A549 (cell line): ENCODE data around the gene ANKRD2. TPM values are rescaled to one million over a fixed set of nuclear protein-coding genes. Genes with fewer than 3 reads are reported as not detected.
A peak's percentile ranks its signal among the peaks of the same experiment; 100 is the strongest.

Experiments used
- ATAC-seq, 2 experiments: fragments of 200-7000 bp in 1 of 2; fragments of >200 bp in 1 of 2; cut with Nextera tagmentation in 1 of 2; cut with Tn5 transposase in 1 of 2; 3 replicates each; pipeline versions ENCODE4 v1.8.0 to v1.9.1; 2018 to 2020; ENCODE audit warnings: mild to moderate bottlenecking in 1 of 2, moderate library complexity in 1 of 2
- CTCF ChIA-PET: fragments of 300-600 bp; sonication (Branson Sonifier 250); formaldehyde crosslinking; extraction: SDS; loops from one replicate; lab custom pipeline; 2021; ENCODE audit warnings: antibody characterized with exemption, inconsistent platforms; lab: Yijun Ruan, JAX
- POLR2A ChIA-PET: fragments of 350-600 bp; formaldehyde crosslinking; extraction: SDS; loops from one replicate; lab custom pipeline; 2021; ENCODE audit warnings: antibody characterized with exemption, inconsistent platforms; lab: Yijun Ruan, JAX
- DNase-seq, 2 experiments: peaks; one replicate each; pipeline versions ENCODE4 v3.0.0 to v3.0.0-alpha.2; 2011 to 2016; ENCODE audit warnings: low read depth in 1 of 2, low spot score in 1 of 2
- FAIRE-seq: peaks from 2 replicates; lab custom pipeline; 2011; peaks lifted over from hg19 to GRCh38; lab: Jason Lieb, UNC
- H3K27ac ChIP-seq, 2 experiments: fragments of >200 bp; sonication (Bioruptor Twin); formaldehyde crosslinking; 3 replicates each; pipeline ENCODE4 v1.5.1; 2016 to 2017
- H3K4me1 ChIP-seq: fragments of >200 bp; sonication (Bioruptor Twin); formaldehyde crosslinking; 3 replicates; pipeline ENCODE4 v1.6.1; 2016
- H3K4me2 ChIP-seq: fragments of >200 bp; sonication (Bioruptor Twin); formaldehyde crosslinking; 3 replicates; pipeline ENCODE4 v1.6.1; 2016
- H3K4me3 ChIP-seq: fragments of >200 bp; sonication (Bioruptor Twin); formaldehyde crosslinking; 3 replicates; pipeline ENCODE4 v1.5.1; 2016
- H3K9me3 ChIP-seq: fragments of >200 bp; sonication (Bioruptor Twin); formaldehyde crosslinking; 3 replicates; pipeline ENCODE4 v1.6.1; 2016
- CHD2 ChIP-seq: fragments of 150-350 bp; IDR thresholded peaks from 2 replicates; pipeline ENCODE4 v1.6.1; 2014; ENCODE audit warnings: low read length; ENCODE audit not compliant: partially characterized antibody
- EHMT2 ChIP-seq: fragments of 200-600 bp; sonication (generic); IDR thresholded peaks from 2 replicates; pipeline ENCODE4 v1.6.1; 2016; ENCODE audit warnings: antibody characterized with exemption, low read depth, mild to moderate bottlenecking, moderate library complexity
- ESRRA ChIP-seq: fragments of 150-350 bp; IDR thresholded peaks from 2 replicates; pipeline ENCODE4 v1.6.1; 2014; ENCODE audit warnings: mild to moderate bottlenecking, low read length, borderline replicate concordance
- FOXS1 ChIP-seq: fragments of 250-450 bp; sonication (Bioruptor Pico); IDR thresholded peaks from 2 replicates; pipeline ENCODE4 v1.5.0; 2020; ENCODE audit warnings: mild to moderate bottlenecking, moderate library complexity
- JUN ChIP-seq, 2 experiments: fragments of >200 bp; sonication (Bioruptor Twin); formaldehyde crosslinking; IDR thresholded peaks; 2 replicates in 1 of 2; 3 replicates in 1 of 2; pipeline ENCODE4 v1.6.1; 2016 to 2017
- KDM5A ChIP-seq: fragments of 200-600 bp; sonication (generic); IDR thresholded peaks from 2 replicates; pipeline ENCODE4 v1.6.1; 2016; ENCODE audit warnings: antibody characterized with exemption, mild to moderate bottlenecking
- MAFK ChIP-seq: fragments of 450-650 bp; IDR thresholded peaks from 2 replicates; pipeline ENCODE4 v1.6.1; 2014; ENCODE audit not compliant: partially characterized antibody
- NFE2L2 ChIP-seq: fragments of 150-350 bp; conservative IDR thresholded peaks from 2 replicates; pipeline ENCODE4 v1.6.1; 2014; ENCODE audit warnings: low read length
- NPAS2 ChIP-seq: fragments of 250-450 bp; sonication (Bioruptor Pico); IDR thresholded peaks from 2 replicates; pipeline ENCODE4 v1.8.0; 2022; ENCODE audit warnings: mild to moderate bottlenecking, moderate library complexity, borderline replicate concordance
- PHF8 ChIP-seq: fragments of 200-600 bp; sonication (generic); IDR thresholded peaks from 2 replicates; pipeline ENCODE4 v1.6.1; 2016; ENCODE audit warnings: low read depth, mild to moderate bottlenecking, antibody characterized with exemption, moderate library complexity, borderline replicate concordance
- RCOR1 ChIP-seq: fragments of 150-350 bp; IDR thresholded peaks from 2 replicates; pipeline ENCODE4 v1.6.1; 2014; ENCODE audit warnings: antibody characterized with exemption, low read length, low read depth
- RFX5 ChIP-seq: fragments of 450-650 bp; IDR thresholded peaks from 2 replicates; pipeline ENCODE4 v1.7.1; 2014; ENCODE audit warnings: antibody characterized with exemption, mild to moderate bottlenecking, moderate library complexity
- SREBF2 ChIP-seq: fragments of 450-650 bp; IDR thresholded peaks from 2 replicates; pipeline ENCODE4 v1.6.1; 2014; ENCODE audit warnings: mild to moderate bottlenecking, moderate library complexity
- TP53 ChIP-seq: fragments of 250-450 bp; sonication (Bioruptor Pico); IDR thresholded peaks from 2 replicates; pipeline ENCODE4 v1.5.0; 2021; ENCODE audit warnings: mild to moderate bottlenecking, moderate library complexity
- WGBS: methylation state at CpG from one replicate; pipeline ENCODE4 v1.1.6; 2017; ENCODE audit errors: missing lambda C conversion rate; 5-methylcytosine and 5-hydroxymethylcytosine counted together
- polyA plus RNA-seq, 4 experiments: library from polyadenylated mRNA; depleted of rRNA in 3 of 4; stranded (reverse); fragments of >200 nt; fragmentation: RNase III in 1 of 4; extraction: RNeasy Plus Mini Kit Qiagen cat#74134 plus additional on column Dnase treatment in 1 of 4; gene quantifications; 2 replicates in 3 of 4; 3 replicates in 1 of 4; pipeline ENCODE4 v1.2.3, GENCODE V29; 2011 to 2017
- TF ChIP-seq, protein P1 (sequence below): fragments of 200-600 bp; sonication (generic); IDR thresholded peaks from 2 replicates; pipeline ENCODE4 v1.6.1; 2016; ENCODE audit warnings: antibody characterized with exemption, mild to moderate bottlenecking, moderate library complexity
- TF ChIP-seq, protein P2 (sequence below): fragments of 150-350 bp; IDR thresholded peaks from 2 replicates; pipeline ENCODE4 v1.6.1; 2014; ENCODE audit warnings: low read depth, mild to moderate bottlenecking, low read length
- TF ChIP-seq, protein P3 (sequence below): IDR thresholded peaks from 2 replicates; pipeline ENCODE4 v1.6.1; 2012
- TF ChIP-seq, protein P4 (sequence below): fragments of 450-650 bp; IDR thresholded peaks from 2 replicates; pipeline ENCODE4 v1.6.1; 2014; ENCODE audit warnings: antibody characterized with exemption
- TF ChIP-seq, protein P5 (sequence below): fragments of 250-450 bp; sonication (Bioruptor Pico); IDR thresholded peaks from 2 replicates; pipeline ENCODE4 v1.5.0; 2021; ENCODE audit warnings: mild to moderate bottlenecking, moderate library complexity, borderline replicate concordance

The ANKRD2 gene
- polyA plus RNA-seq, 2 of the 4 experiments (the other 2 are of a cell fraction), result 1.5 to 4.7 TPM

DNA sequence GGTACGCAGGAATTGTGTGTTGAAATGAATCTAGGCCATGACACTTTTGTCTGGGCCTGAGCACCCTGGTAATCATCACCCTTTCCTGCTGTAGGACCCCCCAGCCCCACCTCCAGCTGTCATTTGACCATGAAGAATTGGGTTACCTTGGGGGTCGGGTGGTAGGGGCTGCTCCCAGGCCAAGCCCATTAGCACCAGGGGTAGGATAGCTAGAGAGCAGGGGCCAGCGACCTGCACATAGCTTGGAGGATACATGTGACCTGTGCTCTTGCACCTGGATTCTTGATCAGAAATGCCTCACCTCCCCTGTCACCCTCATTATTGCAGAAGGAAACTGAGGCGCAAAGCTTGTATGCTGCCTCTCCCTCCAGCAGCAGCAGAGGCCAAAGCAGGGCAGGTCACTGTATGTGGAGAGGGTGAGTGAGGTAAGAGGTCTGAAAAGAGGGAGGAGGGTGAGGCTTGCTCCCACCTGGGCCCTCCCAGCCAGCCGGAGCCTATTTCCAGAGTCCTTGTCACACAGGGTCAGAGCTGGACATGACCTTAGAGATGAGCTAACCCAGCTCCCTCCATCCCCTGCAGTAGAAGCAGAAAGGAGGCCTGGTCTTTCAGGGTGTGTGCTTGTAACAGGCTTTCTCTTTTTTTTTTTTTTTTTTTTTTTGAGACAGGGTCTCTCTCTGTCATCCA, 35.3 kb upstream of the ANKRD2 start:
- H3K4me2 ChIP-seq, result no peak overlapping the region
- H3K4me3 ChIP-seq, result no peak overlapping the region
- no peaks in the 10 kb centered on the region for H3K9me3 ChIP-seq
- H3K27ac ChIP-seq, result peak overlapping the region in 1 of 2 experiments; percentile 54; a peak in 2 of 6 replicates
- no peak for FAIRE-seq
- ATAC-seq, result no peak
- ChIA-PET CTCF (interaction anchor here (0.7 to 11.6 kb wide), 7 partner anchors 13 to 101 kb away, joined by 3 to 213 read pairs (median 4); partner anchors contain the start of gene ANKRD2), POLR2A (no interaction called here)
- peaks cover 44% of the 10 kb centered on the region for H3K4me1 ChIP-seq
- TF ChIP-seq RFX5, result no peak
- no peak for TF ChIP-seq FOXS1 (CRISPR knock-in tag)
- TF ChIP-seq MAFK, result no peak
- no peak for TF ChIP-seq TP53 (CRISPR knock-in tag)
- TF ChIP-seq, protein P1, sequence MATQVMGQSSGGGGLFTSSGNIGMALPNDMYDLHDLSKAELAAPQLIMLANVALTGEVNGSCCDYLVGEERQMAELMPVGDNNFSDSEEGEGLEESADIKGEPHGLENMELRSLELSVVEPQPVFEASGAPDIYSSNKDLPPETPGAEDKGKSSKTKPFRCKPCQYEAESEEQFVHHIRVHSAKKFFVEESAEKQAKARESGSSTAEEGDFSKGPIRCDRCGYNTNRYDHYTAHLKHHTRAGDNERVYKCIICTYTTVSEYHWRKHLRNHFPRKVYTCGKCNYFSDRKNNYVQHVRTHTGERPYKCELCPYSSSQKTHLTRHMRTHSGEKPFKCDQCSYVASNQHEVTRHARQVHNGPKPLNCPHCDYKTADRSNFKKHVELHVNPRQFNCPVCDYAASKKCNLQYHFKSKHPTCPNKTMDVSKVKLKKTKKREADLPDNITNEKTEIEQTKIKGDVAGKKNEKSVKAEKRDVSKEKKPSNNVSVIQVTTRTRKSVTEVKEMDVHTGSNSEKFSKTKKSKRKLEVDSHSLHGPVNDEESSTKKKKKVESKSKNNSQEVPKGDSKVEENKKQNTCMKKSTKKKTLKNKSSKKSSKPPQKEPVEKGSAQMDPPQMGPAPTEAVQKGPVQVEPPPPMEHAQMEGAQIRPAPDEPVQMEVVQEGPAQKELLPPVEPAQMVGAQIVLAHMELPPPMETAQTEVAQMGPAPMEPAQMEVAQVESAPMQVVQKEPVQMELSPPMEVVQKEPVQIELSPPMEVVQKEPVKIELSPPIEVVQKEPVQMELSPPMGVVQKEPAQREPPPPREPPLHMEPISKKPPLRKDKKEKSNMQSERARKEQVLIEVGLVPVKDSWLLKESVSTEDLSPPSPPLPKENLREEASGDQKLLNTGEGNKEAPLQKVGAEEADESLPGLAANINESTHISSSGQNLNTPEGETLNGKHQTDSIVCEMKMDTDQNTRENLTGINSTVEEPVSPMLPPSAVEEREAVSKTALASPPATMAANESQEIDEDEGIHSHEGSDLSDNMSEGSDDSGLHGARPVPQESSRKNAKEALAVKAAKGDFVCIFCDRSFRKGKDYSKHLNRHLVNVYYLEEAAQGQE, result no peak
- no peak for TF ChIP-seq ESRRA
- no peak for TF ChIP-seq SREBF2
- TF ChIP-seq JUN (IDR thresholded peaks at IDR 0.05), result no peak
- no peak for TF ChIP-seq NPAS2 (CRISPR knock-in tag)
- TF ChIP-seq RCOR1, result no peak
- no peak for TF ChIP-seq CHD2
- 90% methylated on average over 5 of the region's 5 CpGs for WGBS
- no peak for DNase-seq

DNA sequence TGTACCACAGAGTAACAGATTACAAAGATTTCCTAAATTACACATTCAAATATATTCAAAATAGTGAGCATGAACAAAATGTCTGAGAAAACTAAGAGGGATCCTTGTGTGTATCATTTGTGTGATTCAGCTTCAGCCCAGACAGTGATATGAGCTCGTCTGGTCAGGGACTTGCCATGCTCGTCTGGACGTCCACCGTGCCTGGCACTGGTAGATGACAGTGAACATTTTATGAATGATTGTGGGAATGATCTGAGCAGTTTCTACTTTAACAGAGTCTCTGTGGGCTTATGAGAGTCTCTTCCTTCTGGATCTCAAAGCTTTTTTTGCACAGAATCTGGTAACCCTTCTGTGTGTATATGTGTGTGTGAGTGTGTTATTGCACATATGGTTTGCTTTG, 34.2 kb upstream of the ANKRD2 start:
- peaks cover 54% of the 10 kb centered on the region for H3K4me1 ChIP-seq
- ChIA-PET CTCF (interaction anchor here (0.7 to 11.6 kb wide), 11 partner anchors 12 to 102 kb away, joined by 3 to 213 read pairs (median 5); partner anchors contain the start of gene ANKRD2), POLR2A (no interaction called here)
- peak overlapping the region; percentile 43 to 92 for H3K27ac ChIP-seq
- H3K4me3 ChIP-seq, result no peak overlapping the region
- DNase-seq (peak in 1 of 2 experiments; percentile 52), ATAC-seq (no peak; a peak in 1 of 6 replicates), FAIRE-seq (no peak)
- TF ChIP-seq PHF8 (no peak), NFE2L2 (no peak), EHMT2 (no peak)
- peak overlapping the region; percentile 22 for H3K4me2 ChIP-seq
- H3K9me3 ChIP-seq, result no peaks in the 10 kb centered on the region
- WGBS, result 33% methylated on average over 4 of the region's 4 CpGs

DNA sequence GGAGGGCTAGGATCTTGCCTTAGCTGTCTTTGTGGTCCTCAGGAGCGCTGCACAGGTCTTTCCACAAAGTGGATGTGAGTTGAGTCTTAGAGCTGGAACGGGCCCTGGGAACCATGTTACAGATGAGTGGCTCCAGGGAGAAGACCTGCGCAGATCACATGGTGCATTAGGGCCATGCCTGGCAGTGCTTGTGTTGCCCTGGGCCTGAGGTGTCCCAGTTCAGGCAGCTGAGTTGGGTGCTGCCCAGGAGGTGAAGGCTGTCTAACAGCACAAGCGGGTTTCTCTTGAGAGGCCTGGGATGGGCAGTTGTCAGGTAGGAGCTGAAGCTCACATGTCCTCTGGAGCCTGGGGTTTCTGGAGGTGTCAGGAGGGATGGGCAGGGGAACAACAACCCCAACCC, 33.7 kb upstream of the ANKRD2 start:
- Histone ChIP-seq H3K4me3 (no peak overlapping the region), H3K4me2 (peak overlapping the region; percentile 22), H3K4me1 (peaks cover 59% of the 10 kb centered on the region), H3K27ac (peak overlapping the region; percentile 43 to 92), H3K9me3 (no peaks in the 10 kb centered on the region)
- WGBS, result 93% methylated on average over 4 of the region's 4 CpGs
- FAIRE-seq, result no peak
- no peak for ATAC-seq
- no peak for DNase-seq
- ChIA-PET POLR2A (no interaction called here), CTCF (interaction anchor here (0.7 to 11.6 kb wide), 15 partner anchors 8 to 102 kb away, joined by 3 to 213 read pairs (median 5); partner anchors contain the start of gene ANKRD2)
- TF ChIP-seq, protein P2, sequence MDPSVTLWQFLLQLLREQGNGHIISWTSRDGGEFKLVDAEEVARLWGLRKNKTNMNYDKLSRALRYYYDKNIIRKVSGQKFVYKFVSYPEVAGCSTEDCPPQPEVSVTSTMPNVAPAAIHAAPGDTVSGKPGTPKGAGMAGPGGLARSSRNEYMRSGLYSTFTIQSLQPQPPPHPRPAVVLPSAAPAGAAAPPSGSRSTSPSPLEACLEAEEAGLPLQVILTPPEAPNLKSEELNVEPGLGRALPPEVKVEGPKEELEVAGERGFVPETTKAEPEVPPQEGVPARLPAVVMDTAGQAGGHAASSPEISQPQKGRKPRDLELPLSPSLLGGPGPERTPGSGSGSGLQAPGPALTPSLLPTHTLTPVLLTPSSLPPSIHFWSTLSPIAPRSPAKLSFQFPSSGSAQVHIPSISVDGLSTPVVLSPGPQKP, result no peak
- TF ChIP-seq, protein P3, sequence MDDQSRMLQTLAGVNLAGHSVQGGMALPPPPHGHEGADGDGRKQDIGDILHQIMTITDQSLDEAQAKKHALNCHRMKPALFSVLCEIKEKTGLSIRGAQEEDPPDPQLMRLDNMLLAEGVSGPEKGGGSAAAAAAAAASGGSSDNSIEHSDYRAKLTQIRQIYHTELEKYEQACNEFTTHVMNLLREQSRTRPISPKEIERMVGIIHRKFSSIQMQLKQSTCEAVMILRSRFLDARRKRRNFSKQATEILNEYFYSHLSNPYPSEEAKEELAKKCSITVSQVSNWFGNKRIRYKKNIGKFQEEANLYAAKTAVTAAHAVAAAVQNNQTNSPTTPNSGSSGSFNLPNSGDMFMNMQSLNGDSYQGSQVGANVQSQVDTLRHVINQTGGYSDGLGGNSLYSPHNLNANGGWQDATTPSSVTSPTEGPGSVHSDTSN, result no peak
- no peak for TF ChIP-seq KDM5A
- TF ChIP-seq, protein P1, result no peak
- TF ChIP-seq, protein P4, sequence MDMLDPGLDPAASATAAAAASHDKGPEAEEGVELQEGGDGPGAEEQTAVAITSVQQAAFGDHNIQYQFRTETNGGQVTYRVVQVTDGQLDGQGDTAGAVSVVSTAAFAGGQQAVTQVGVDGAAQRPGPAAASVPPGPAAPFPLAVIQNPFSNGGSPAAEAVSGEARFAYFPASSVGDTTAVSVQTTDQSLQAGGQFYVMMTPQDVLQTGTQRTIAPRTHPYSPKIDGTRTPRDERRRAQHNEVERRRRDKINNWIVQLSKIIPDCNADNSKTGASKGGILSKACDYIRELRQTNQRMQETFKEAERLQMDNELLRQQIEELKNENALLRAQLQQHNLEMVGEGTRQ, result no peak
- TF ChIP-seq, protein P5, sequence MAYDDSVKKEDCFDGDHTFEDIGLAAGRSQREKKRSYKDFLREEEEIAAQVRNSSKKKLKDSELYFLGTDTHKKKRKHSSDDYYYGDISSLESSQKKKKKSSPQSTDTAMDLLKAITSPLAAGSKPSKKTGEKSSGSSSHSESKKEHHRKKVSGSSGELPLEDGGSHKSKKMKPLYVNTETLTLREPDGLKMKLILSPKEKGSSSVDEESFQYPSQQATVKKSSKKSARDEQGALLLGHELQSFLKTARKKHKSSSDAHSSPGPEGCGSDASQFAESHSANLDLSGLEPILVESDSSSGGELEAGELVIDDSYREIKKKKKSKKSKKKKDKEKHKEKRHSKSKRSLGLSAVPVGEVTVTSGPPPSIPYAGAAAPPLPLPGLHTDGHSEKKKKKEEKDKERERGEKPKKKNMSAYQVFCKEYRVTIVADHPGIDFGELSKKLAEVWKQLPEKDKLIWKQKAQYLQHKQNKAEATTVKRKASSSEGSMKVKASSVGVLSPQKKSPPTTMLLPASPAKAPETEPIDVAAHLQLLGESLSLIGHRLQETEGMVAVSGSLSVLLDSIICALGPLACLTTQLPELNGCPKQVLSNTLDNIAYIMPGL (CRISPR knock-in tag), result no peak
- TF ChIP-seq EHMT2, result no peak
- TF ChIP-seq NFE2L2, result no peak
